ENCODE measurements around the gene DIS3.

DNA sequence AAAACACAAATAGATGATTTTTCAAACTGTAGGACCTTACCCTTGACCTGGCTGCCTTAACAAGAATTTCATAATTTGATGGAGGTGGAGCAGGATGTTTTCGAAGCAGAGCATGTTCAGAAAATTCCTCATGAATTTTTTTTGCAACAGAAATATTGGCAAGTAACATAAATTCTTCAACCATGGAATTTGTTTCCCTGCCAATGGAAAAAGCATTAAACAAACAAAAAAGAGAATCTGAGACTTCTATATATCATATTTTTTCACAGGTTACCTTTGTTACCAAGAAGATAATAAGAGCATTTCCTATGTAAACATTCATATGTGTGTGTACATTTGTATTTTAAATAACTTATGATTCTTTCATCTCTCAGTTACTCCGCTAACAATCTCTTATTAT is 18.3 kb downstream of the DIS3 start:
- TF ChIP-seq CTCF (IDR thresholded peaks at IDR 0.05; ENCODE audit: insufficient read depth, low read length, poor library complexity, severe bottlenecking) = no peak
- no peak for TF ChIP-seq EZH2phosphoT487 (conservative IDR thresholded peaks at IDR 0.05; ENCODE audit: low read length)
